WTC11 (cell line): Measurements from ENCODE around the gene CNTNAP2. TPM values are rescaled to one million over a fixed set of nuclear protein-coding genes. Genes with fewer than 3 reads are reported as not detected.
"Not testable (repeated sequence)": the region's sequence is repeated elsewhere in the genome, so short reads cannot be mapped to it uniquely, and the experiment has no call there.

ENCODE experiments used
- ATAC-seq: fragments of 200-7000 bp; cut with Tn5 transposase; 2 replicates; pipeline ENCODE4 v1.10.0; 2021; ENCODE audit warnings: mild to moderate bottlenecking, moderate library complexity
- CTCF ChIA-PET: fragments of 300-600 bp; sonication (Branson Sonifier 250); formaldehyde crosslinking; loops from one replicate; lab custom pipeline; 2021; ENCODE audit warnings: antibody characterized with exemption; lab: Charles Lee
- POLR2A ChIA-PET: fragments of 350-600 bp; sonication (Branson Sonifier 250); formaldehyde crosslinking; loops from one replicate; lab custom pipeline; 2021; ENCODE audit warnings: antibody characterized with exemption; lab: Charles Lee
- DNase-seq: peaks from one replicate; pipeline ENCODE4 v3.0.0; 2021; ENCODE audit warnings: low spot score
- H3K27ac Mint-ChIP-seq: 2 replicates; pipeline ENCODE4 v1.8.0; 2021; ENCODE audit warnings: mixed read lengths
- H3K27me3 Mint-ChIP-seq: 2 replicates; pipeline ENCODE4 v1.8.0; 2021; ENCODE audit warnings: low read depth, mild to moderate bottlenecking, moderate library complexity, mixed read lengths
- H3K36me3 Mint-ChIP-seq: 2 replicates; pipeline ENCODE4 v1.8.0; 2021; ENCODE audit warnings: mixed read lengths
- H3K4me1 Mint-ChIP-seq: 2 replicates; pipeline ENCODE4 v1.8.0; 2022; ENCODE audit warnings: mixed read lengths
- H3K4me3 Mint-ChIP-seq: 2 replicates; pipeline ENCODE4 v1.8.0; 2021; ENCODE audit warnings: mild to moderate bottlenecking, moderate library complexity, mixed read lengths
- H3K9me3 Mint-ChIP-seq: 2 replicates; pipeline ENCODE4 v1.8.0; 2021; ENCODE audit warnings: mixed read lengths
- CREM ChIP-seq: sonication (generic); formaldehyde crosslinking; IDR thresholded peaks from 2 replicates; pipeline ENCODE4 v1.8.1; 2022; ENCODE audit warnings: mild to moderate bottlenecking, missing genetic modification reagents, moderate library complexity
- ELF4 ChIP-seq: sonication (generic); formaldehyde crosslinking; IDR thresholded peaks from 2 replicates; pipeline ENCODE4 v1.8.1; 2022; ENCODE audit warnings: low read depth, mild to moderate bottlenecking, moderate library complexity, missing genetic modification reagents
- GABPB1 ChIP-seq: sonication (generic); formaldehyde crosslinking; IDR thresholded peaks from 2 replicates; pipeline ENCODE4 v1.8.1; 2023; ENCODE audit warnings: mild to moderate bottlenecking, missing genetic modification reagents
- JUN ChIP-seq: sonication (generic); formaldehyde crosslinking; IDR thresholded peaks from 2 replicates; pipeline ENCODE4 v1.8.0; 2023; ENCODE audit warnings: mild to moderate bottlenecking, missing genetic modification reagents
- NFATC4 ChIP-seq: fragments of 250-450 bp; sonication (Bioruptor Pico); IDR thresholded peaks from 2 replicates; pipeline ENCODE4 v1.9.0; 2021; ENCODE audit warnings: mild to moderate bottlenecking
- RORB ChIP-seq: fragments of 250-450 bp; sonication (Bioruptor Pico); IDR thresholded peaks from 2 replicates; pipeline ENCODE4 v1.9.0; 2021; ENCODE audit warnings: mild to moderate bottlenecking
- SP1 ChIP-seq: sonication (generic); formaldehyde crosslinking; conservative IDR thresholded peaks from 2 replicates; pipeline ENCODE4 v1.8.1; 2022; ENCODE audit warnings: missing genetic modification reagents
- TP53 ChIP-seq: sonication (generic); formaldehyde crosslinking; IDR thresholded peaks from 2 replicates; pipeline ENCODE4 v1.8.1; 2023; ENCODE audit warnings: mild to moderate bottlenecking, missing genetic modification reagents
- ZNF121 ChIP-seq: sonication (generic); formaldehyde crosslinking; IDR thresholded peaks from 2 replicates; pipeline ENCODE4 v1.8.0; 2023; ENCODE audit warnings: missing genetic modification reagents
- ZNF423 ChIP-seq: fragments of 250-450 bp; sonication (Bioruptor Pico); IDR thresholded peaks from 2 replicates; pipeline ENCODE4 v2.1.2; 2022; ENCODE audit warnings: mild to moderate bottlenecking, moderate library complexity
- total RNA-seq: library from RNA; stranded (reverse); gene quantifications from 3 replicates; pipeline ENCODE4 v1.2.3, GENCODE V29; 2021
- TF ChIP-seq, protein P1 (sequence below): sonication (generic); formaldehyde crosslinking; IDR thresholded peaks from 2 replicates; pipeline ENCODE4 v1.8.1; 2023; ENCODE audit warnings: mild to moderate bottlenecking, missing genetic modification reagents, borderline replicate concordance
- TF ChIP-seq, protein P2 (sequence below): sonication (generic); formaldehyde crosslinking; IDR thresholded peaks from 2 replicates; pipeline ENCODE4 v1.8.1; 2023; ENCODE audit warnings: mild to moderate bottlenecking, missing genetic modification reagents, moderate library complexity
- TF ChIP-seq, protein P3 (sequence below): fragments of 250-450 bp; sonication (Bioruptor Pico); conservative IDR thresholded peaks from 2 replicates; pipeline ENCODE4 v1.9.0; 2021; ENCODE audit warnings: mild to moderate bottlenecking
- TF ChIP-seq, protein P4 (sequence below): sonication (generic); formaldehyde crosslinking; IDR thresholded peaks from 2 replicates; pipeline ENCODE4 v1.8.1; 2023; ENCODE audit warnings: mild to moderate bottlenecking, missing genetic modification reagents
- TF ChIP-seq, protein P5 (sequence below): sonication (generic); formaldehyde crosslinking; IDR thresholded peaks from 2 replicates; pipeline ENCODE4 v1.8.0; 2022; ENCODE audit warnings: missing genetic modification reagents
- TF ChIP-seq, protein P6 (sequence below): sonication (generic); formaldehyde crosslinking; IDR thresholded peaks from 2 replicates; pipeline ENCODE4 v1.8.0; 2023; ENCODE audit warnings: missing genetic modification reagents

CNTNAP2 gene
- total RNA-seq, 1 experiment from 2014 or later = 63.8 TPM

DNA sequence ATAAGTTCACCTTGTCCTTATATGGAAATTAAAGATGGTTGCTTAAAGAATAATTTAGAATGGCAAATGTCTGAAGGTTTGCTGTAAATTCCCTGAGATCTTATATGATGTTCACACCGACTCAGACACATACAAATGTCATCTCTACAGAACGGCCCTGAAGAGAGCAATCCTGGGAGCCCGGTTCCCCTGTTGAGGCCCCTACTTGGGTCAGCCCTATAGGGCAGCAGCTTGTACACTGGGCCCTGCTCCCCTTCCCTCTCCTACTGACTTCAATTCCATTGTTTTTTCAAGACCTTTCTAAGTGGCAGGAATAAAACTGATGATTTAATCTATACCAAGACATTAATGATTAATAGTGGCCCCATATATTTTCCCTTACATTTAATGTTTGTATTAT is 1660.7 kb downstream of the CNTNAP2 start (continued):
- TF ChIP-seq, protein P1, sequence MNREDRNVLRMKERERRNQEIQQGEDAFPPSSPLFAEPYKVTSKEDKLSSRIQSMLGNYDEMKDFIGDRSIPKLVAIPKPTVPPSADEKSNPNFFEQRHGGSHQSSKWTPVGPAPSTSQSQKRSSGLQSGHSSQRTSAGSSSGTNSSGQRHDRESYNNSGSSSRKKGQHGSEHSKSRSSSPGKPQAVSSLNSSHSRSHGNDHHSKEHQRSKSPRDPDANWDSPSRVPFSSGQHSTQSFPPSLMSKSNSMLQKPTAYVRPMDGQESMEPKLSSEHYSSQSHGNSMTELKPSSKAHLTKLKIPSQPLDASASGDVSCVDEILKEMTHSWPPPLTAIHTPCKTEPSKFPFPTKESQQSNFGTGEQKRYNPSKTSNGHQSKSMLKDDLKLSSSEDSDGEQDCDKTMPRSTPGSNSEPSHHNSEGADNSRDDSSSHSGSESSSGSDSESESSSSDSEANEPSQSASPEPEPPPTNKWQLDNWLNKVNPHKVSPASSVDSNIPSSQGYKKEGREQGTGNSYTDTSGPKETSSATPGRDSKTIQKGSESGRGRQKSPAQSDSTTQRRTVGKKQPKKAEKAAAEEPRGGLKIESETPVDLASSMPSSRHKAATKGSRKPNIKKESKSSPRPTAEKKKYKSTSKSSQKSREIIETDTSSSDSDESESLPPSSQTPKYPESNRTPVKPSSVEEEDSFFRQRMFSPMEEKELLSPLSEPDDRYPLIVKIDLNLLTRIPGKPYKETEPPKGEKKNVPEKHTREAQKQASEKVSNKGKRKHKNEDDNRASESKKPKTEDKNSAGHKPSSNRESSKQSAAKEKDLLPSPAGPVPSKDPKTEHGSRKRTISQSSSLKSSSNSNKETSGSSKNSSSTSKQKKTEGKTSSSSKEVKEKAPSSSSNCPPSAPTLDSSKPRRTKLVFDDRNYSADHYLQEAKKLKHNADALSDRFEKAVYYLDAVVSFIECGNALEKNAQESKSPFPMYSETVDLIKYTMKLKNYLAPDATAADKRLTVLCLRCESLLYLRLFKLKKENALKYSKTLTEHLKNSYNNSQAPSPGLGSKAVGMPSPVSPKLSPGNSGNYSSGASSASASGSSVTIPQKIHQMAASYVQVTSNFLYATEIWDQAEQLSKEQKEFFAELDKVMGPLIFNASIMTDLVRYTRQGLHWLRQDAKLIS (CRISPR knock-in tag) = no peak
- TF ChIP-seq, protein P2, sequence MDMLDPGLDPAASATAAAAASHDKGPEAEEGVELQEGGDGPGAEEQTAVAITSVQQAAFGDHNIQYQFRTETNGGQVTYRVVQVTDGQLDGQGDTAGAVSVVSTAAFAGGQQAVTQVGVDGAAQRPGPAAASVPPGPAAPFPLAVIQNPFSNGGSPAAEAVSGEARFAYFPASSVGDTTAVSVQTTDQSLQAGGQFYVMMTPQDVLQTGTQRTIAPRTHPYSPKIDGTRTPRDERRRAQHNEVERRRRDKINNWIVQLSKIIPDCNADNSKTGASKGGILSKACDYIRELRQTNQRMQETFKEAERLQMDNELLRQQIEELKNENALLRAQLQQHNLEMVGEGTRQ (CRISPR knock-in tag) = no peak
- no peak for TF ChIP-seq GABPB1
- no peak for TF ChIP-seq CREM (CRISPR knock-in tag)
- no peak for TF ChIP-seq TP53
- TF ChIP-seq, all 79 proteins: peak for 0

DNA sequence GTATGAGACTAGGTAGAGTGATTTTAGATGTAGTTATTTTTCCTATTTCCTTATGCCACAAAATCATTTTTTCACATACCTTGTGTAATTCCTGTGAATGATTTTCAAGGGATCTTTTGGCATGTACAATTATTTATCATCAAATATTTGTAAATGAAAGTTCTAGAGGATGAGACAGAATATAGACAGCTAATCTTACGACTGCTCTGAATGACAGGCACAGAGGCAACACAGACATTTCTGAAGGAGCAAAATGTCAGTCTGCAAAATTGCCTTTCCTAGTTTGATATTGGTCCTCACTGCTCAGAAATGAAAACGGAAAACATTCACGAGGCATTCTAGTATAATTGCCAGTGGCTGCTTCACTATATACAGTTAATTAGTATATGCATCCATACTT is 1663.3 kb downstream of the CNTNAP2 start:
- ChIA-PET POLR2A (no interaction called here), CTCF (no interaction called here)
- Mint-ChIP-seq H3K4me1 (no peaks in the 10 kb centered on the region), H3K27me3 (no peaks in the 10 kb centered on the region), H3K27ac (no peak overlapping the region), H3K9me3 (peaks cover 2% of the 10 kb centered on the region), H3K4me3 (no peak overlapping the region), H3K36me3 (no peaks in the 10 kb centered on the region)
- DNase-seq (no peak), ATAC-seq (no peak)
- no peak for TF ChIP-seq RORB

DNA sequence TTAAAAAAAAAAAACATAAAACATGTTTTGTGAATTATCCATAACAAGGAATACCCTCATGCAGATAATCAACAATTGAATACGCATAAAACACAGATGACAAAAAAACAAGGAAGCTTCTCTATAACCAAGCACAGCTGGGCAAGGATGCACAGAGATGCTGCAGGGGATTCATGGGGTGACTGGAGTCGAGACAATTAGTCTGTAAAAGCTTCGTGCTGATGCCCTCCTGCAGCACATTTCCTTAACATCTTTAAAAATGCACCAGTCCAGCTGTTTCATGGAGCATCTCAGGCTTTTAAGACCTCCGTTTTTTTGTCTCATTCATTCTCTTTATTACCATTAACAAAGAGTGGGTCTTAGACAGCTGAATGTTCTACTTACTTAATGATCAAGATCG is 1680.0 kb downstream of the CNTNAP2 start:
- ATAC-seq = no peak; the same call in 1 of the 2 replicates
- Mint-ChIP-seq H3K9me3 (no peaks in the 10 kb centered on the region), H3K27me3 (no peaks in the 10 kb centered on the region), H3K4me1 (peaks cover 9% of the 10 kb centered on the region), H3K4me3 (no peak overlapping the region), H3K36me3 (no peaks in the 10 kb centered on the region), H3K27ac (no peak overlapping the region)
- CTCF ChIA-PET = no interaction called here
- TF ChIP-seq, protein P3, sequence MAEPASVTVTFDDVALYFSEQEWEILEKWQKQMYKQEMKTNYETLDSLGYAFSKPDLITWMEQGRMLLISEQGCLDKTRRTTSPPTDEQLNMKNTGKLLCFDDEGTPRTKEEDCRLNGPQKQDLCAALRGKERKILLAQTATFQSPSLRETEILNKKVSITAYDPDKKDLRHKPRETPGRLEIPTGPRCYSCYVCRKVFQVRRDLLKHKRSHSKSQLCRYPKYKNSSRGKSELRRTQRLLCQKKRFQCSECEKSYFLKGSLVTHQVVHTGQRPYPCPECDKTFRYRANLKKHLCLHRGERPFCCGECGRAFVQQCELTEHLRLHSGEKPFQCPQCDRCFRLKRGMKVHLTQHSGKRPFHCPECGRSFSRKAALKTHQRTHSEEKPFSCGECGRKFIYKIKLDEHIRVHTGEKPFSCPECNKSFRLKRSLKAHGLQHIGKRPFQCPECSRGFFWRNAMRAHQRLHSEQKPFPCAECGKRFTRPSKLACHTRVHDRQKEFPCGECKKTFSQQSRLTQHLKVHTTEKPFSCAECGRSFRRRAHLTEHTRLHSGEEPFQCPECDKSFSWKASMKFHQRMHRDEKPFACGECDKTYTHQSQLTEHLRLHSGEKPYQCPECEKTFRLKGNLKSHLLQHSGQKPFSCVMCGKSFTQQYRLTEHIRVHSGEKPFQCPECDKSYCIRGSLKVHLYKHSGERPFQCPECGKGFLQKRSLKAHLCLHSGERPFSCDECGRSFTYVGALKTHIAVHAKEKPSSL (CRISPR knock-in tag) = no peak
- TF ChIP-seq NFATC4 = no peak
- POLR2A ChIA-PET = no interaction called here
- no peak for DNase-seq

DNA sequence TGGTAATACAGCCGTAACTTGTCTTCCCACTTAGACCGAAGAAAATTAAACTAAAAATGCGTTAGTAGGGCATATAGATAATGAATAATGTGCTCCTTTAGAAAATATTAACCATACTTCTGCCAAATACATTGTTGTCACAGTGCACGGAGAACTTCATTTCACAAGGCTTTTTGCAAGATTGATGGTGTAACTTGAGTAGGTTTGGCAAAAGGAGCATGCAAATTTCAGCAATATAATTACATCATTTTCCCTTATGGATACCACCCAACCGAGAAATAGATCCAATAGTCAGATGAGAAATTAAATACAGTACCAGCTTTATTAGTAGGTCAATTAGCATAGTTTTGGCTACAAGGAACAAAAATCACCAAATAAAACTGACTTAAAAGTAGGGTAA is 1681.4 kb downstream of the CNTNAP2 start:
- DNase-seq (no peak), ATAC-seq (no peak)
- no peaks in the 10 kb centered on the region for H3K27me3 Mint-ChIP-seq
- POLR2A ChIA-PET = no interaction called here
- H3K4me3 Mint-ChIP-seq = no peak overlapping the region
- H3K4me1 Mint-ChIP-seq = peaks cover 9% of the 10 kb centered on the region
- CTCF ChIA-PET = no interaction called here
- no peak overlapping the region for H3K27ac Mint-ChIP-seq
- no peaks in the 10 kb centered on the region for H3K9me3 Mint-ChIP-seq
- no peaks in the 10 kb centered on the region for H3K36me3 Mint-ChIP-seq
- TF ChIP-seq, protein P4, sequence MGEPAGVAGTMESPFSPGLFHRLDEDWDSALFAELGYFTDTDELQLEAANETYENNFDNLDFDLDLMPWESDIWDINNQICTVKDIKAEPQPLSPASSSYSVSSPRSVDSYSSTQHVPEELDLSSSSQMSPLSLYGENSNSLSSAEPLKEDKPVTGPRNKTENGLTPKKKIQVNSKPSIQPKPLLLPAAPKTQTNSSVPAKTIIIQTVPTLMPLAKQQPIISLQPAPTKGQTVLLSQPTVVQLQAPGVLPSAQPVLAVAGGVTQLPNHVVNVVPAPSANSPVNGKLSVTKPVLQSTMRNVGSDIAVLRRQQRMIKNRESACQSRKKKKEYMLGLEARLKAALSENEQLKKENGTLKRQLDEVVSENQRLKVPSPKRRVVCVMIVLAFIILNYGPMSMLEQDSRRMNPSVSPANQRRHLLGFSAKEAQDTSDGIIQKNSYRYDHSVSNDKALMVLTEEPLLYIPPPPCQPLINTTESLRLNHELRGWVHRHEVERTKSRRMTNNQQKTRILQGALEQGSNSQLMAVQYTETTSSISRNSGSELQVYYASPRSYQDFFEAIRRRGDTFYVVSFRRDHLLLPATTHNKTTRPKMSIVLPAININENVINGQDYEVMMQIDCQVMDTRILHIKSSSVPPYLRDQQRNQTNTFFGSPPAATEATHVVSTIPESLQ (CRISPR knock-in tag) = no peak
- TF ChIP-seq SP1 (CRISPR knock-in tag) (no peak), ZNF423 (CRISPR knock-in tag) (no peak), ZNF121 (no peak), ELF4 (CRISPR knock-in tag) (no peak), JUN (CRISPR knock-in tag) (no peak)
- TF ChIP-seq, protein P5, sequence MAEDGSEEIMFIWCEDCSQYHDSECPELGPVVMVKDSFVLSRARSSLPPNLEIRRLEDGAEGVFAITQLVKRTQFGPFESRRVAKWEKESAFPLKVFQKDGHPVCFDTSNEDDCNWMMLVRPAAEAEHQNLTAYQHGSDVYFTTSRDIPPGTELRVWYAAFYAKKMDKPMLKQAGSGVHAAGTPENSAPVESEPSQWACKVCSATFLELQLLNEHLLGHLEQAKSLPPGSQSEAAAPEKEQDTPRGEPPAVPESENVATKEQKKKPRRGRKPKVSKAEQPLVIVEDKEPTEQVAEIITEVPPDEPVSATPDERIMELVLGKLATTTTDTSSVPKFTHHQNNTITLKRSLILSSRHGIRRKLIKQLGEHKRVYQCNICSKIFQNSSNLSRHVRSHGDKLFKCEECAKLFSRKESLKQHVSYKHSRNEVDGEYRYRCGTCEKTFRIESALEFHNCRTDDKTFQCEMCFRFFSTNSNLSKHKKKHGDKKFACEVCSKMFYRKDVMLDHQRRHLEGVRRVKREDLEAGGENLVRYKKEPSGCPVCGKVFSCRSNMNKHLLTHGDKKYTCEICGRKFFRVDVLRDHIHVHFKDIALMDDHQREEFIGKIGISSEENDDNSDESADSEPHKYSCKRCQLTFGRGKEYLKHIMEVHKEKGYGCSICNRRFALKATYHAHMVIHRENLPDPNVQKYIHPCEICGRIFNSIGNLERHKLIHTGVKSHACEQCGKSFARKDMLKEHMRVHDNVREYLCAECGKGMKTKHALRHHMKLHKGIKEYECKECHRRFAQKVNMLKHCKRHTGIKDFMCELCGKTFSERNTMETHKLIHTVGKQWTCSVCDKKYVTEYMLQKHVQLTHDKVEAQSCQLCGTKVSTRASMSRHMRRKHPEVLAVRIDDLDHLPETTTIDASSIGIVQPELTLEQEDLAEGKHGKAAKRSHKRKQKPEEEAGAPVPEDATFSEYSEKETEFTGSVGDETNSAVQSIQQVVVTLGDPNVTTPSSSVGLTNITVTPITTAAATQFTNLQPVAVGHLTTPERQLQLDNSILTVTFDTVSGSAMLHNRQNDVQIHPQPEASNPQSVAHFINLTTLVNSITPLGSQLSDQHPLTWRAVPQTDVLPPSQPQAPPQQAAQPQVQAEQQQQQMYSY (CRISPR knock-in tag) = no peak
- TF ChIP-seq, protein P6, sequence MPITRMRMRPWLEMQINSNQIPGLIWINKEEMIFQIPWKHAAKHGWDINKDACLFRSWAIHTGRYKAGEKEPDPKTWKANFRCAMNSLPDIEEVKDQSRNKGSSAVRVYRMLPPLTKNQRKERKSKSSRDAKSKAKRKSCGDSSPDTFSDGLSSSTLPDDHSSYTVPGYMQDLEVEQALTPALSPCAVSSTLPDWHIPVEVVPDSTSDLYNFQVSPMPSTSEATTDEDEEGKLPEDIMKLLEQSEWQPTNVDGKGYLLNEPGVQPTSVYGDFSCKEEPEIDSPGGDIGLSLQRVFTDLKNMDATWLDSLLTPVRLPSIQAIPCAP = no peak

DNA sequence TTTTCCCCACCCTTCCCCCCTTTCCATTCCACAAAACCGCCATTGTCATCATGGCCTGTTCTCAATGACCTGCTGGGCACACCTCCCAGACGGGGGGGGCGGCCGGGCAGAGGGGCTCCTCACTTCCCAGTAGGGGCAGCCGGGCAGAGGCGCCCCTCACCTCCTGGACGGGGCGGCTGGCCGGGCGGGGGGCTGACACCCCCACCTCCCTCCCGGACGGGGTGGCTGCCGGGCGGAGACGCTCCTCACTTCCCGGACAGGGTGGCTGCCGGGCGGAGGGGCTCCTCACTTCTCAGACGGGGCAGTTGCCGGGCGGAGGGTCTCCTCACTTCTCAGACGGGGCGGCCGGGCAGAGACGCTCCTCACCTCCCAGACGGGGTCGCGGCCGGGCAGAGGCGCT is 1685.2 kb downstream of the CNTNAP2 start:
- H3K27me3 Mint-ChIP-seq, POLR2A ChIA-PET, H3K27ac Mint-ChIP-seq, CTCF ChIA-PET, H3K36me3 Mint-ChIP-seq, ATAC-seq, H3K4me3 Mint-ChIP-seq, DNase-seq: not testable (repeated sequence)
- Mint-ChIP-seq H3K4me1 (peaks cover 13% of the 10 kb centered on the region), H3K9me3 (peaks cover 17% of the 10 kb centered on the region)
